Aorta (tissue), 5 donors: ENCODE data around the gene RBM19. TPM values are rescaled to one million over a fixed set of nuclear protein-coding genes. Genes with fewer than 3 reads are reported as not detected.

Source experiments
- ATAC-seq: fragments of 200-7000 bp; cut with Tn5 transposase; one replicate; pipeline ENCODE4 v1.9.1; 2022; ENCODE audit warnings: moderate library complexity; ENCODE audit not compliant: low FRiP score
- DNase-seq, 2 donors: peaks; one replicate each; pipeline ENCODE4 v3.0.0-alpha.2; 2020
- H3K27ac ChIP-seq, 2 donors: one replicate each; pipeline ENCODE4 v1.5.1; 2013; ENCODE audit warnings: low read length in 2 of 2, mild to moderate bottlenecking in 2 of 2, moderate library complexity in 2 of 2, control low read depth in 1 of 2, inconsistent platforms in 1 of 2, low read depth in 1 of 2
- H3K27me3 ChIP-seq, 2 donors: one replicate each; pipeline ENCODE4 v1.6.1; 2013; ENCODE audit warnings: control low read depth in 1 of 2, low read length in 1 of 2, mild to moderate bottlenecking in 1 of 2, moderate library complexity in 1 of 2; ENCODE audit not compliant: insufficient read depth in 2 of 2, control insufficient read depth in 1 of 2
- H3K36me3 ChIP-seq, 2 donors: one replicate each; pipeline ENCODE4 v1.6.1; 2013; ENCODE audit warnings: control low read depth in 1 of 2, low read length in 1 of 2, mild to moderate bottlenecking in 1 of 2; ENCODE audit not compliant: insufficient read depth in 2 of 2, control insufficient read depth in 1 of 2
- H3K4me1 ChIP-seq, 2 donors: one replicate each; pipeline ENCODE4 v1.6.1; 2013; ENCODE audit warnings: low read length in 2 of 2, control low read depth in 1 of 2, mild to moderate bottlenecking in 1 of 2, moderate library complexity in 1 of 2; ENCODE audit not compliant: insufficient read depth in 2 of 2, control insufficient read depth in 1 of 2
- H3K4me3 ChIP-seq, 2 donors: one replicate each; pipeline ENCODE4 v1.5.1; 2013; ENCODE audit warnings: low read length in 2 of 2, control low read depth in 1 of 2, mild to moderate bottlenecking in 1 of 2
- H3K9me3 ChIP-seq: one replicate; pipeline ENCODE4 v1.6.1; 2013; ENCODE audit warnings: mild to moderate bottlenecking, low read length; ENCODE audit not compliant: control insufficient read depth
- WGBS, 2 donors: extraction: QIAGEN DNeasy Blood & Tissue Kit; methylation state at CpG; one replicate each; pipeline ENCODE4 v1.1.7; 2013; 5-methylcytosine and 5-hydroxymethylcytosine counted together
- intact Hi-C, 2 donors: fragments of 100-400 bp; cut with DNase I; formaldehyde crosslinking; loops; one replicate each; pipeline versions ENCODE4 v1.14.2 to v1.15.0; 2022
- polyA plus RNA-seq, 2 donors: library from polyadenylated mRNA; stranded (reverse); fragments of 200-250 nt; gene quantifications; one replicate each; pipeline ENCODE4 v1.2.3, GENCODE V29; 2013
- total RNA-seq, 2 donors: library from RNA; stranded (reverse); fragmentation: NEBNext Ultra II Directional; extraction: Animal tissue kit (Norgen Biotek cat#: 25700); gene quantifications; one replicate each; pipeline ENCODE4 v1.2.1, GENCODE V29; 2021
- donor health status: healthy with polysubstance abuse.
- donor health status: Bipolar disorder and iron deficiency.
- donor health status: DM: no; HTN: no; CAD: no.
- donor health status: DM: no; HTN: no; CAD: no.
- donor health status: DM: yes; HTN: yes; CAD: no.

The RBM19 gene
- total and polyA plus RNA-seq, 4 donors, result 5.6 to 31.8 (median 26.0) TPM

DNA sequence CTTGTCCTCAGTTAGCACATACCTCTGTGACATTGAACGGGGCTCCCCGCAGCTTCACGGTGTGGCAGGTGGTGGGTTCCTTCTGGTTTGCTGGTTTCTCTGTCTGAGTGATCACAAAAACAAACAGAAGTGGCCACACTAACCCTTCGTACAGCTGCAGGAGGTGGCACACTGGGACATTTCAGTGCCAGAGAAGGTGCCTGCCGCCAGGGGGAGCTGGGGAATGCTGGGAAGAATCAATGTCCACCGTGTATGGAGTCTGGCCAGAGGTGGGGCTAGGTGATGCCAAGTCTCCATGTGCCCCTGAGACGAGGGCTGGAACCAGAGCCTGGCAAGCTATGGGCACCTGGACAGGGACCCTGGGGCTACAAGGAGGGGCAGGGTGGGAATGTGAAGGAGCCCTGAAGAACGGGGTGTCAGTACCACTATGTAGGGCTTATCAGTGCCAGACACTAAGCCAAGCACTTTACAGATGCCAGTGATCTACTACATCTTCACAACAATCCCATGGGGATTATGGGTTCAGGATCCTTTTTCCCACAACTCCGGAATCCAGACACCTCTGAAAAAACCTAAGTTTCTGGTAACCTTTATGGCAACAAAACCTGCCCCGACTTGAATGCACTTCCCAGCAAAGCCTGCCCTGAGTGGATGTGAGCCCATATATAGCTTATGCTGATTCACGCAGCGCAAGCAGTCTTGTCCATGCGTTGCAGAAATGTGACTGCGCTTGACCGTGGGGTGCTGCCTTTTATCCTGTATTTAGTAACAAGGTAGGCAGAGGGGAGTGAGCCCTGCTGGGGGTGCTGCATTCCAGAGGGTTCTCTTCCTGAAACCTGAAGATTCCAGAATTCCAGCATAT lies 10.8 kb downstream of the RBM19 start:
- Histone ChIP-seq H3K27me3 (no peaks in the 10 kb centered on the region), H3K27ac (no peak overlapping the region), H3K9me3 (no peaks in the 10 kb centered on the region), H3K4me1 (no peaks in the 10 kb centered on the region), H3K4me3 (no peak overlapping the region), H3K36me3 (peaks cover 0 to 25% of the 10 kb centered on the region in 2 donors)
- ATAC-seq (no peak), DNase-seq (no peak)
- 78 to 80% methylated on average over 15 of the region's 15 CpGs for WGBS, 2 donors
- intact Hi-C loops, result no loop called here

DNA sequence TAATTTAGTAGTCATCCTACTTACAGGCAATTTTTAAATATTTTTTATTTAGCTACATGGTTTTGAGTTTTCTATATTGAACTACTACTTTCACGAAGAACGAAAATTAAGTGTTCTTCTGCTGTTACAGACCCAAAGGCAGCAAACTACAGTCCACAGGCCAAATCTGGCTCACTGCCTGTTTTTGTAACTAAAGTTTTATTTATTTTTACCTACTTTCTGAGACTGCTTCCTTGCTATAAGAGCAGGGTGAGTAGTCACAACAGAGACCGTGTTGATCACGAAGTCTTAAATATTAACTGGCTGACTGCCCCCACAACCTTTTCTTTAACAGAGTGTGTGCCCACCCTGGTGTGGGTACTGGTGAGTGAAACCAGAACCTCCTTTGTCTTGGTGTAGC lies 11.6 kb downstream of the RBM19 start:
- DNase-seq (no peak), ATAC-seq (no peak)
- Histone ChIP-seq H3K27ac (no peak overlapping the region), H3K27me3 (no peaks in the 10 kb centered on the region), H3K36me3 (peaks cover 0 to 25% of the 10 kb centered on the region in 2 donors), H3K4me1 (no peaks in the 10 kb centered on the region), H3K4me3 (no peak overlapping the region), H3K9me3 (no peaks in the 10 kb centered on the region)
- intact Hi-C loops, result no loop called here
- WGBS, 2 donors, result 91% methylated on average over 4 of the region's 4 CpGs

DNA sequence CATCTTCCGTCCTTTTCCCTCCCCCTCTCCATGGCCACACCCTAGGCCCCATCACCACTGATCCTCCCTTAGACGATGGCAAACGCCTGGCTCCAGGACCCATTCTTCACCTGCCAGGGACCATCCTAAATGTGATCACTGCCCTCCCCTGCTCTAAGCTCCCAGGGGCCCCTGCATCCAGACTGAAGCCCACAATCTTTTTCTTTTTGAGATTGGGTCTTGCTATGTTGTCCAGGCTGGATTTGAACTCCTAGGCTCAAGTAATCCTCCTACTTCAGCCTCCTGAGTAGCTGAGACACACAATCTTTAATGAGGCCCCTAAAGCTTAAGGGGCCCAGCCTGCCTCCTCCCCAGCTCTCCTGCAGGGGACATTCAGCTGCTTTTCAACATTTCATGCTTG lies 15.3 kb downstream of the RBM19 start:
- no peak for ATAC-seq
- H3K4me1 ChIP-seq, result no peaks in the 10 kb centered on the region
- H3K4me3 ChIP-seq, result no peak overlapping the region
- no peak for DNase-seq
- H3K36me3 ChIP-seq, result peaks cover 0 to 24% of the 10 kb centered on the region in 2 donors
- no peak overlapping the region for H3K27ac ChIP-seq
- intact Hi-C loops, result no loop called here
- no peaks in the 10 kb centered on the region for H3K27me3 ChIP-seq
- H3K9me3 ChIP-seq, result no peaks in the 10 kb centered on the region
- WGBS, 2 donors, result 81 to 86% methylated on average over 3 of the region's 3 CpGs

DNA sequence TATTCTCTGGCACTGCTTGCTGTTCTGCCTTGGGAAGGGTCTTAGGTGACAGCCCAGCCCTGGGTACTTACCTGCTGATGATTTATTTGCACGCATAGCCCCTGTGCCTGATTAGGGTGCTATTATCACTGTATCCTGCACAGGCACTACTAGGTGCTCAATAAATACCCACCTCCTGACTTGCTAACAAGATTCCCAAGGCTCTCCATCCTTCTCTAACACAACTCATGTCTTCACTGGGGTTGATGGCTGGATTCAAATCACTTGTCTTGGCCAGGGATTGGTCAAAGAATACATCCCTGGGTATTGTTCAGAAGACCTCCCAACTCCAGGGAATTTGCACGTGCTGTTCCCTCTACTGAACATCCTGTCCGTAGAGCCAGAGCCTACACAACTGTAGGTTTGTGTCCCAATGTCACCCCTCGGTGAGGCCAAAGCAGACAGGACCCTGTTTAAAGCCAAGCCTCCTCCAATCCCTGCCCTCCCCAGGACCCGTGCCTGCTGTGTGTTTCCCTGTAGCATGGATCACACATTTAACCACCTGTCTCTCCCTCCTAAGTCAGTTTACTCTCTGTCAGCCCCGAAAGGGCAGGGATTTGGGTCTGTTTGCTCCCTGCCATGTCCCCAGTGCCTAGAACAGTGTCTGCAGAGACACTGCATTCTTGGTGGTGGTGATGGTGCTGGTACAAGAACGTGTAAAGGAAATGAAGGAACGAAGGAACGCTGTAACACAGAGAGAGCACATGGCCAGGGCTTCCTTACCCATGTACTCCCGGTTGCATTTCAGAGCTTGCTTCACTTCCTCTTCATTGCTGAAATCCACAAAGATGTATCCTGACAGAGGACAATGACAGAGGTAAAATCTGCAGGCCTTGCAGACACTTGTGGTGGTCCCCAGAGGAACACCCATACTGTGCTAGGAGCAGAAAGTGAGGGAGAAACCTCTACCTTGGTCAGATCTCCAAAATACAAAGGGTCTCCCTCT lies 16.5 kb downstream of the RBM19 start:
- 89 to 92% methylated on average over 10 of the region's 10 CpGs for WGBS, 2 donors

DNA sequence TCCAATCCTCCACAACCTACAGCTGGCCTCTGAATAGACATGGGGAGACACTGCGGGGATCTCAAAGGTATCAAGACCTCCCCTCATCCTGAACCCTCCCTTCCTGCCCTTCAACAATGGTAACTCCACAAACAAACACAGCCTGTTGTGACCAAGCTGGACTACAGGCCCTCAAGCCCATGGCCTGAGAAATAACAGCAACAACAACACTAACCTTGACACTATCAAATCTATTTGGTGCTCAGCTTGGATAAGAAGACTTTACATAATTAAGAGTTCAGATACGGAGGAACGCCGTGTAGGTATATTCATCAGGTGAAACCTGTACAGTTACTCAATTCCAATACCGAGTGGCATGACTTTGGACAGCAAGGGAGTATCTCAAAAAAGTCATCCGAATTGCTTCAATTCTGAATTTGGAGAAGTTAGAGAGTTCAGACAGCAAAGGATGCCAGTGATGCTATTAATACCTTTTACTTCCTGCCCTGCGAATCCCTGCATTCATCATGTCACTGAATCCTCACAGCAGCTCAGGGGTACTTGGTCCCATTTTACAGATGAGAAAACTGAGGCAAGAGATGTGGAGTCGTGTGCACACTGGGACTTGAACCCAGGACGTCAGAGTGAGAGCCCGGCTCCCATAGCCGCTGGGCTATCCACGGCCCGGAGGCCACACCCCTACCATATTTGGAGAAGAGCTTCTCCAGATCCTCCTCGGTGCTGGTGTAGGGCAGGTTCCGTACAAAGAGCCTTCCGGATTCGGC lies 17.8 kb downstream of the RBM19 start:
- no peaks in the 10 kb centered on the region for H3K9me3 ChIP-seq
- intact Hi-C loops, result no loop called here
- 91% methylated on average over 17 of the region's 17 CpGs for WGBS, 2 donors
- no peaks in the 10 kb centered on the region for H3K27me3 ChIP-seq
- H3K36me3 ChIP-seq, result peaks cover 2 to 21% of the 10 kb centered on the region in 2 donors
- no peak overlapping the region for H3K27ac ChIP-seq
- H3K4me1 ChIP-seq, result no peaks in the 10 kb centered on the region
- no peak overlapping the region for H3K4me3 ChIP-seq
- DNase-seq (no peak), ATAC-seq (no peak)

More for the DNA sequence above, 16.5 kb downstream of the RBM19 start:
- intact Hi-C loops, result no loop called here
- ATAC-seq, result no peak
- DNase-seq, result no peak
- Histone ChIP-seq H3K27ac (no peak overlapping the region), H3K4me1 (no peaks in the 10 kb centered on the region), H3K4me3 (no peak overlapping the region), H3K9me3 (no peaks in the 10 kb centered on the region), H3K36me3 (peaks cover 2 to 21% of the 10 kb centered on the region in 2 donors), H3K27me3 (no peaks in the 10 kb centered on the region)

DNA sequence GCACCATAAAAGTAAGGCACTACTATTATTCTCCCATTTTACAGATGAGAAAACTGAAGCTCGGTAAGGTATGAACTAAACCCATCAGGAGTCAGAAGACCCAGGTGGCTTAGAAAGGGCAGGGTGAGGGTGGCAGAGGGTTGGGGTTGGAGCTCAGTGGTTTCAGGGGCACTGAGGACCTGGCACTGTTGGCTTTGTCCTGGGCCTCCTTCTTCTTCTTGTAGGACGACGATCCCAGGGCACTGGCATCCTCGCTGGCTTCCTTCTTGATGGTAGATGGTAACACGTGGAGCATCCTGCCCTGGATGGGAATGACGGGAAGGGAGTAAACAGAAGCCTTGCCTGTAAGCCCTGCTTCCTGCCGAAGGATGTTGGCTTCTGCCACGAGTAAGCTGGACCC lies 19.9 kb downstream of the RBM19 start:
- Histone ChIP-seq H3K27me3 (no peaks in the 10 kb centered on the region), H3K27ac (no peak overlapping the region), H3K36me3 (peaks cover 2 to 18% of the 10 kb centered on the region in 2 donors), H3K9me3 (no peaks in the 10 kb centered on the region), H3K4me3 (no peak overlapping the region), H3K4me1 (no peaks in the 10 kb centered on the region)
- 93% methylated on average over 8 of the region's 8 CpGs for WGBS, 2 donors
- no peak for ATAC-seq
- intact Hi-C loops, result no loop called here
- no peak for DNase-seq

DNA sequence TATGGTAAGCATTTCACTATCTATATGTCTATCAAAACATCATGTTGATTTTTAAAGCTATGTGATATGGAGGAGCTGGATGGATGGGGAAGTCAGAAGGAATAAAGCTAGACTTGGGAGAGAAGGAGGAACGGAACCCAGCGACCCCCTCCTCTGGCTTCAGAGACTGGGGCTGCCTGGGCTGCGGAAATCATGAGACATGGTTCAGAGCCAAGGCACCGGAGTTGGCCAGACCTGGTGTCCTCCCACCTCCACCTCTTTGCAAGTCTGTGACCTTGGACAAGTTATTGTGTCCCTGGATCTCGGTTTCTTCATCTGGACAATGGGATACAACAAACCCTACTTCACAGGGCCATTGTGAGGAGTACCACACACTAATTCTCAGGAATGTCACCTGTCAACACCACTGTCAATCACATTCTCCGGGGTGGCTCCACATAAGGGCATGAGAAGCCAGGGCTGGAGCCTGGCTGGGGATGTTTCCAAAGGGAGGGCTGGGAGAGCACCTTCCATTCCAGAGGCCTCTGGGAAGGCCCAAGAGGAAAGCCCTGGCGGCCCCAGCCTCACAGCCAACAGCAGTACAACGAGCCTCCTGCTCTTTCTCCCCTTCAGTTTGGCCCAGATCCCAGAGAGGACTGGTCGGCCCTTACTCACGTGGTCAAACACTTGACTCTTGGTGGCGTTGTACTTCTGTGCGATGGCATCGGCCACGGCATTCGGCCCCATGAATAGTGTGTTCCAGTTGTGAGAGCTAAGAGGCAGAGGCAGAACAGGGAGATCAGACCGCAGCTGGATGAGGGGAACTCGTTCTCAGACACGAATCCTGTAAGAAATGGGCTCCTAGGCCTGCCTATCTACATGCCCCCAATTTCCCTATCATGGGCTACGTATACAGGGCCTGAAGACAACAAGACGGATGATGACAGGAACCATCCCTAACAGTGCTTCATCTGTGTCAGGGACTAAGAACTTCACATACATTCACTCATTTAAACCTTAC lies 20.7 kb downstream of the RBM19 start:
- DNase-seq (no peak), ATAC-seq (no peak)
- H3K9me3 ChIP-seq, result no peaks in the 10 kb centered on the region
- H3K4me3 ChIP-seq, result no peak overlapping the region
- H3K27me3 ChIP-seq, result no peaks in the 10 kb centered on the region
- no peaks in the 10 kb centered on the region for H3K4me1 ChIP-seq
- H3K27ac ChIP-seq, result no peak overlapping the region
- WGBS, 2 donors, result 90 to 91% methylated on average over 20 of the region's 20 CpGs
- intact Hi-C loops, result no loop called here
- H3K36me3 ChIP-seq, result peaks cover 2 to 22% of the 10 kb centered on the region in 2 donors
